ENCODE measurements around the gene DLK2. TPM values are rescaled to one million over a fixed set of nuclear protein-coding genes. Genes with fewer than 3 reads are reported as not detected.

DLK2 gene
- total RNA-seq, 1 experiment from 2014 or later, result 30.2 TPM

- CTCF ChIA-PET, result interaction anchor here (0.6 to 1.5 kb wide), 7 partner anchors 9 to 704 kb away, joined by 3 to 4 read pairs (median 3); no protein-coding TSS in a partner anchor
- no peak for DNase-seq (ENCODE audit: unreplicated experiment)
- BruUV-seq (replicated peaks), result no TSS peak
- no peaks in the 10 kb centered on the region for H3K27me3 Mint-ChIP-seq (ENCODE audit: insufficient read depth, unreplicated experiment)
- H3K9me3 Mint-ChIP-seq (ENCODE audit: unreplicated experiment), result no peaks in the 10 kb centered on the region
- no peak overlapping the region for H3K4me3 Mint-ChIP-seq (ENCODE audit: unreplicated experiment)
- TF ChIP-seq CTCF (IDR thresholded peaks at IDR 0.05; ENCODE audit: unreplicated experiment), result no peak
- POLR2A ChIA-PET, result interaction anchor here (0.7 to 1.9 kb wide), 5 partner anchors 12 to 61 kb away, joined by 3 to 10 read pairs (median 6); partner anchors contain the start of gene LRRC73
- no peak overlapping the region for H3K27ac Mint-ChIP-seq (ENCODE audit: low read depth, unreplicated experiment)
- intact Hi-C loops (cut with micrococcal nuclease), result no loop called here
- peaks cover 2% of the 10 kb centered on the region for H3K4me1 Mint-ChIP-seq (ENCODE audit: insufficient read depth, unreplicated experiment)
- H3K36me3 Mint-ChIP-seq (ENCODE audit: insufficient read depth, unreplicated experiment), result peaks cover 52% of the 10 kb centered on the region
These were observed 6.4 kb downstream of the DLK2 start for GRCh38 chr6:43448916-43449315.

- Mint-ChIP-seq H3K27ac (ENCODE audit: low read depth, unreplicated experiment) (no peak overlapping the region), H3K27me3 (ENCODE audit: insufficient read depth, unreplicated experiment) (no peaks in the 10 kb centered on the region), H3K9me3 (ENCODE audit: unreplicated experiment) (no peaks in the 10 kb centered on the region), H3K4me3 (ENCODE audit: unreplicated experiment) (no peak overlapping the region), H3K36me3 (ENCODE audit: insufficient read depth, unreplicated experiment) (peaks cover 50% of the 10 kb centered on the region), H3K4me1 (ENCODE audit: insufficient read depth, unreplicated experiment) (no peaks in the 10 kb centered on the region)
- POLR2A ChIA-PET, result interaction anchor here (1.2 to 1.9 kb wide), 5 partner anchors 11 to 59 kb away, joined by 4 to 10 read pairs (median 7); no protein-coding TSS in a partner anchor
- intact Hi-C loops (cut with micrococcal nuclease), result no loop called here
- no TSS peak for BruUV-seq (replicated peaks)
- CTCF ChIA-PET, result interaction anchor here (0.9 to 1.2 kb wide), 3 partner anchors 49 to 161 kb away, joined by 3 to 5 read pairs (median 4); no protein-coding TSS in a partner anchor
- TF ChIP-seq CTCF (IDR thresholded peaks at IDR 0.05; ENCODE audit: unreplicated experiment), result no peak
- DNase-seq (ENCODE audit: unreplicated experiment), result no peak
These were observed 7.7 kb downstream of the DLK2 start for GRCh38 chr6:43447604-43448003.

GRCh38 chr6:43445576-43445975 is 9.8 kb downstream of the DLK2 start:
- H3K4me3 Mint-ChIP-seq (ENCODE audit: unreplicated experiment), result no peak overlapping the region
- ChIA-PET CTCF (interaction anchor here (0.5 to 2.4 kb wide), 3 partner anchors 50 to 393 kb away, joined by 4 to 7 read pairs (median 7); no protein-coding TSS in a partner anchor), POLR2A (interaction anchor here (1.2 to 1.3 kb wide), 2 partner anchors 9 to 12 kb away, joined by 3 to 5 read pairs; no protein-coding TSS in a partner anchor)
- no TSS peak for BruUV-seq (replicated peaks)
- no peaks in the 10 kb centered on the region for H3K9me3 Mint-ChIP-seq (ENCODE audit: unreplicated experiment)
- TF ChIP-seq CTCF (IDR thresholded peaks at IDR 0.05; ENCODE audit: unreplicated experiment), result no peak
- peaks cover 45% of the 10 kb centered on the region for H3K36me3 Mint-ChIP-seq (ENCODE audit: insufficient read depth, unreplicated experiment)
- H3K27me3 Mint-ChIP-seq (ENCODE audit: insufficient read depth, unreplicated experiment), result no peaks in the 10 kb centered on the region
- H3K4me1 Mint-ChIP-seq (ENCODE audit: insufficient read depth, unreplicated experiment), result no peaks in the 10 kb centered on the region
- no peak for DNase-seq (ENCODE audit: unreplicated experiment)
- no peak overlapping the region for H3K27ac Mint-ChIP-seq (ENCODE audit: low read depth, unreplicated experiment)
- intact Hi-C loops (cut with micrococcal nuclease), result no loop called here

GRCh38 chr6:43444582-43444981 is 10.8 kb downstream of the DLK2 start:
- no peaks in the 10 kb centered on the region for H3K27me3 Mint-ChIP-seq (ENCODE audit: insufficient read depth, unreplicated experiment)
- CTCF ChIA-PET, result interaction anchor here (0.9 to 2.4 kb wide), 3 partner anchors 9 to 60 kb away, joined by 3 to 7 read pairs (median 3); no protein-coding TSS in a partner anchor
- H3K4me3 Mint-ChIP-seq (ENCODE audit: unreplicated experiment), result no peak overlapping the region
- no peaks in the 10 kb centered on the region for H3K9me3 Mint-ChIP-seq (ENCODE audit: unreplicated experiment)
- H3K4me1 Mint-ChIP-seq (ENCODE audit: insufficient read depth, unreplicated experiment), result no peaks in the 10 kb centered on the region
- intact Hi-C loops (cut with micrococcal nuclease), result no loop called here
- POLR2A ChIA-PET, result interaction anchor here (0.5 to 0.9 kb wide), 2 partner anchors 17 to 262 kb away, joined by 3 read pairs; partner anchors contain the start of gene ABCC10
- no TSS peak for BruUV-seq (replicated peaks)
- peaks cover 48% of the 10 kb centered on the region for H3K36me3 Mint-ChIP-seq (ENCODE audit: insufficient read depth, unreplicated experiment)
- no peak for TF ChIP-seq CTCF (IDR thresholded peaks at IDR 0.05; ENCODE audit: unreplicated experiment)
- no peak for DNase-seq (ENCODE audit: unreplicated experiment)
- H3K27ac Mint-ChIP-seq (ENCODE audit: low read depth, unreplicated experiment), result no peak overlapping the region

All from MCF 10A (cell line).